ENCODE measurements around the gene ANAPC16. TPM values are rescaled to one million over a fixed set of nuclear protein-coding genes. Genes with fewer than 3 reads are reported as not detected.
A peak's percentile ranks its signal among the peaks of the same experiment; 100 is the strongest.
"Not testable (repeated sequence)": the region's sequence is repeated elsewhere in the genome, so short reads cannot be mapped to it uniquely, and the experiment has no call there.

ANAPC16 gene
- total RNA-seq, 1 donor from 2014 or later, result 128 TPM

DNA sequence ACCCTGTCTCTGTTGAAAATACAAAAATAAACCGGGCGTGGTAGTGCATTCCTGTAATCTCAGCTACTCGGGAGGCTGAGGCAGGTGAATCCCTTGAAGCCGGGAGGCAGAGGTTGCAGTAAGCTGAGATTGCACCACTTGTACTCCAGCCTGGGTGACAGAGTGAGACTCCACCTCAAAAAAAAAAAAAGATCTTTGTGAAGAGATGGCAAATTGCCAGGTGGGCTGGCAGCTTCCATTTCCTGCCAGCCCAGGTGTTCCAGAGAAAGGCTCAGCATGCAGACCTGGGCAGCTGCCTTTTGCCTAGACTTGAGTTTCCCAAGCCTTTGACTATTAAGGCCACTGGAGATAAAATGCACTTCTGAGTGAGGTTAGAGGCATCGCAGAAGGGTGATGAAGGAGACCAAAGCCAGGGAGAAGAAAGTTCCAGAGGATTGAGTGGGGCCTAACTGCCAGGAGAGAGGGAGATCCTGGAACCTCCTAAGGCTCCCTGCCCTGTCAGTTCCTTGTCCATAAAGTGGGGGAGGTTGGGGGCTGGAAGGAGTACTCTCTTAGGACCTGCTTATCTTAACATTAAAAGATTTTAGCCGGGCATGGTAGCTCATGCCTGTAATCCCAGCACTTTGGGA, 47.9 kb downstream of the ANAPC16 start:
- peak; percentile 68 for DNase-seq (ENCODE audit: low spot score)

DNA sequence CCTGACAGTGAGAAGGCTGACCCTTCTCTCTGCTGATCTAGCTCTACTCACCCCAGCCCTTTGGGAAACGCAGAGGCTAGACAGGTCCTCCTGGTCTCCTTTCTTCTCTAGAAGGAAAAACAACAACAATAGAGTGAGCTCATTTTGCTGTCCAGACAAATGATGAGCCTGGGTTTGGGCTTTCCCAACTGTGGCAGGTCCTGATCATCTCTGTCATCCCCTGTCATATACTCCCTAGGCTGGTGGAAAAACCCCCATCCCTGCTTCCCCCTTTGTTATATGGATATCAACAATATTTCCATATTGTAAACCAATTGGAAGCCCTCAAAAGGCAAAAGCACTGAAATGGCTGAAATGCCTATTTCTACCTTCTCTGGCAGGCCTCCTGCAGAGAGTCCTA, 48.7 kb downstream of the ANAPC16 start:
- DNase-seq (ENCODE audit: low spot score), result no peak

DNA sequence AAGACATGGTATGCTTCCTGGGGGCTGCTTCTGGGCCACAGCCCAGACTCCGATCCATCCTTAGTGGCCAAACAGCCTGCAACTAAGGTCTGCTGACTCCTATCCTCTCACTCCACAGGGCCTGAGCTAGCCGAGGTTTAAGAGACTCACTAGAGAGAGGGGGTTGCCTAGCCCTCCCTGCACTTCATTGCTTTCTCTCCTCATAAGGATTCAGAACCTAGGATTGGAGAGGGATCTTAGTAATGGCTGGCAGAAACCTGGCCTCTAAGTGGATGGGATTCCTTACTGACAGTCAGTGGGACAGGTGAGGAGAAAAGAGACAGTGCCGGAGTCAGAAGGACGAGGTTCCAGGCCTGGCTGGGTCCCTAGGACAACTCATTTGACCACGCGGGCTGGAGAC, 49.7 kb downstream of the ANAPC16 start:
- no peak for DNase-seq (ENCODE audit: low spot score)

DNA sequence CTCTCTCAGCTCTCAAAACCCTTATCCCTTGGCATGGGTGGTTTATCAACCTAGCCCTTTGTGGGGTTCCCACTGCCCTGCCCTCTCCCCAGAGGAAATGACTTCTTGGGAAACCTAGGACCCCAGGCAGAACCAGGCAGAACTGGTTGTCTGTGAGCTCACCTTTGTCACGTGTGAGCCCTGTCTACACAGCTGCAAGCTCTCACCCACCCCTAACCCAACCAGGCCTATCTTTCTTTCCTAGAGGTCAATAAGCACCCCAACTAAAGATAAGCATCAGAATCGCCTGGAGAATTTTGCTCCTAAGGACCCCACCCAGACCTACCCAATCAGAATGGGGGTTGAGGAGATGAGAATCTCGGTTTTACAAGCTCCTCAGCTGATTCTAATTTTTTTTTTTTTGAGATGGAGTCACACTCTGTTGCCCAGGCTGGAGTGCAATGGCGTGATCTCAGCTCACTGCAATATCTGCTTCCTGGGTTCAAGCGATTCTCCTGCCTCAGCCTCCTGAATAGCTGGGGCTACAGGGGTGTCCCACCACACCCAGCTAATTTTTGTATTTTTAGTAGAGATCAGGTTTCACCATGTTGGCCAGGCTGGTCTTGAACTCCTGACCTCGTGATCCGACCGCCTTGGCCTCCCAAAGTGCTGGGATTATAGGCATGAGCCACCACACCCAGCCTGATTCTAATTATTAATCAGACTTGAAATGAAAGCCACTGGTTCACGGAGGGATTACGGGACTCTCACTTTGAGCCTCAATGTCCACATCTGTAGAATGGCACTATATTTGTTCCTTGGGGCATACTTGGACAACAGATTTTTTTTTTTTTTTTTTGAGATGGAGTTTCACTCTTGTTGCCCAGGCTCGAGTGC, 50.4 kb downstream of the ANAPC16 start:
- no peak for DNase-seq (ENCODE audit: low spot score)

DNA sequence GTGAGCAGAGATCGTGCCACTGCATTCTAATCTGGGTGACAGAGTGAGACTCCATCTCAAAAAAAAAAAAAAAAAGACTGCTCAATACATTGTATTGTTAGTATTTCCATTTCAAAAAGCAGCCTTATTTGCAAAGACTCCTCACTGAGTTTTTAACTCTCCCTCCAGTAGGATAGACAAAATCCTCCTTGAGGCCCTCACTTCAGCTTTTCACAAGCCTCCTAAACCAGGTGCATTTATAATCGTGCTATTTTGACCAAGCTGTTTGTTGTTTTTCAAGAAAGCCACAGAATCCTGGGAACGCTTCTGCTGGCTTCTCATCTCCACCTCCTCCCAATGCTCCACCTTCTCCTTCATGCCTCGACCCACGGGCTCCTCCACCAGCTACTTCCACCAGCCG, 51.6 kb downstream of the ANAPC16 start:
- DNase-seq (ENCODE audit: low spot score), result no peak

DNA sequence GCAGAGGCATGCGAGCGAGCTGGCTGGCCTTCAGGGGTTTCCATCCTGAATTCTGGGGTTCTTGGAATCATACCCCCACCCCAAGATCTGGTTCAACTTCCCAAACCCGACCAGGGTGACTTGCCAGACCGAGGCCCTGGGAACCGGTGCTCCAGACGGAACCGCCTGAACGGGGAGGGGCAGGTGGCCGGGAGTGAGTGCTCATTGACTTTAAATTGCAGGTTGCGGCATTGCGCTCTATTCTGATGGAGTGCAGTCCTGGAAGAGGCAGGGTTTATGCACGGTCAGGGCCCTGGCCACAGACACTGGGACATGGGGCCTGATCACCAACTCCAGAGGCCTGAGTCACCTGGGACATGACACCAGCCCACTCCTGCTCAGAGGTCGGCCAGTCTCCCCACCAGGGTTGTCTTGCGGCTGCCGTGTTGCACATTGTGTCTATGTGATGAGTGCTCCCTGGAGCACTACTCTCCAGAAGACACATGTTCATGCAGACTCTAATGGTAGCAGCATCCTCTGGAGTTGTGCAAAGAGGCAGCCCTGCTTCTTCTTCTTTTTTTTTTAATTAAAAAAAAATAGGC, 52.1 kb downstream of the ANAPC16 start:
- DNase-seq (ENCODE audit: low spot score), result no peak

DNA sequence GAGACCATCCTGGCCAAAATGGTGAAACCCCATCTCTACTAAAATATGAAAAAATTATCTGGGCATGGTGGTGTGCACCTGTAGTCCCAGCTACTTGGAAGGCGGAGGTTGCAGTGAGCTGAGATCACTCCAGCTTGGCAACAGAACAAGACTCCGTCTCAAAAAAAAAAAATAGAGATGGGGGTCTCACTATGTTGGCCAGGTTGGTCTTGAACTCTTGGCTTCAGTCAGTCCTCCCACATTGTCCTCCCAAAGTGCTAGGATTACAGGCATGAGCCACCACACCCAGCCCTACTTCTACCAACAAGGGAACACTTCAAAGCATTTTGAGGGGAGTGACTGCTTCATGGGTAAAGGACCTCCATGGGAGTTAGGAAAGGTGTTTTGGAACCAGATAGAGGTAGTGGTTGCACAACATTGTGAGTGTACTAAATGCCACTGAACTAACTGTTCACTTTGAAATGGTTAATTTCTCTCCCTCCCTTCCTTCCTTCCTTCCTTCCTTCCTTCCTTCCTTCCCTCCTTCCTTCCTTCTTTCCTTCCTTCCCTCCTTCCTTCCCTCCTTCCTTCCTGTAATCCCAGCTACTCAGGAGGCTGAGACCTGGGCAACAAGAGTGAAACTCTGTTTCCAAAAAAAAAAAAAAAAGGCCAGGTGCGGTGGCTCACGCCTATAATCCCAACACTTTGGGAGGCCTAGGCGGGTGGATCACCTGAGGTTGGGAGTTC, 52.8 kb downstream of the ANAPC16 start:
- DNase-seq (ENCODE audit: low spot score), result not testable (repeated sequence)

DNA sequence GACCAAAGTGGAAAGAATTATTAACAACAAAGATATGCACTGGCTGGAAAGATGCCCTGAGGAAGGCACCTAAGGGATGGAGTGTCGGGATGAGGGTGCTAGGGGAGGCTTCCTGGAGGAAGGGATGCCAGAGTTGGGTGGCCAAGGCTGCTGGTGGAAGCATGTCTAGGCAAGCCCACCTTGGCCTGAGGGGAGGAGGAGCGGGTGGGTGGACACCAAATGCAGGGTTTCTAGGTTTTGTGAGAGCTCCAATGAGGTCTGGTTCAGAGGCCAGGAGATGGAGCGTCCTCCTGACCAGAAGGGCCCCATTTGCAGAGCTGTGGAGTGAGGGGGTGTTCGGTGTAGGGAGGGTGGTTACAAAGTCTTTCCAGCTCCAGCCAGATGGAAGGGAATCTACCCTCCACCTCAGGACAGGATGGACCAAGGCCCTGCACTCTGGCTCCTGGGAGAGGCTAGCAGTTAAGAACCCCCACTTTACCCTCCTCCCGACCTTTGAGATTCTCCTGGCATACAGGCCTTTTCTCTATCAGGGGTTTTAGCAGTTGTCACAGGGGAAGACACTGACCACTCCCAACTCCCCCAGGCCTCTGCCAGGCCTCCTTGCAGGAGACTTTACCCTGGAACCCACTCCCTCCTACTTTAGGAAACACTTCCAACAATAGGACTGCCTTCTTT, 54.9 kb downstream of the ANAPC16 start:
- no peak for DNase-seq (ENCODE audit: low spot score)

DNA sequence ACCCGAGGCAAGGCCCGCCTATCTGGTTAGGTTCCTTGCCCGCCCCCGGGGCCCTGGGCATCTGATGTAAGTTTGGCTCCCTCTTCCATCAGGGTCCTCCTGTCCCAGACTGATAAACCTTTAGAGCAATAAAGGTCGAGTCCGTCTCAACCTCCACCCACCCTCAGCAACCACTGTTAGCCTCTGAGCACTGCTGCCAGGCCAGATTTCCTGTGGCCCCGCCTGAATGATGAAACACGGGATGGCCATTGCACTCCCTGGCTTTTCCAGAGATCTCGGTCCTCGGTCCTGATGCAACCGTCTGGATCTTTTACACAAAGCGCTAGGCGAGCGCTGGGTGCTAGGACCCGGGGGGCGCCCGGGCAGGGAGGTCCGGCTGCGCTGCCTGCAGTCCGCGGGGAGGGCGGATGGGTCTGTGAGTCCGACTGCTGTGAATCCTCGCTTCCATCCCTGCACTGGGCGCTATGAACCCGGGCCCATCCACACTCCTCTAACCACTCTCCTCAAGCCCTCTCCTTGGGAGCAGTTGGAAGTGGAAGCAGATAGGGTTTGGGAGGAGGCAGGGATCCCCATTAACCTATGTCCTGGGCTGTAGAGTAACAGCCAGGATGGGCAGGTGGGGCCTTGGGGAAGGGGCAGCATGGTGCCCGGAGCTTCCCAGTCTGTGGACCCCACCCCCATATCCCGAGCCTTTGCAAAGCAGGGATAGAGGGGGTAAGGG, 57.0 kb downstream of the ANAPC16 start:
- peak; percentile 88 for DNase-seq (ENCODE audit: low spot score)

DNA sequence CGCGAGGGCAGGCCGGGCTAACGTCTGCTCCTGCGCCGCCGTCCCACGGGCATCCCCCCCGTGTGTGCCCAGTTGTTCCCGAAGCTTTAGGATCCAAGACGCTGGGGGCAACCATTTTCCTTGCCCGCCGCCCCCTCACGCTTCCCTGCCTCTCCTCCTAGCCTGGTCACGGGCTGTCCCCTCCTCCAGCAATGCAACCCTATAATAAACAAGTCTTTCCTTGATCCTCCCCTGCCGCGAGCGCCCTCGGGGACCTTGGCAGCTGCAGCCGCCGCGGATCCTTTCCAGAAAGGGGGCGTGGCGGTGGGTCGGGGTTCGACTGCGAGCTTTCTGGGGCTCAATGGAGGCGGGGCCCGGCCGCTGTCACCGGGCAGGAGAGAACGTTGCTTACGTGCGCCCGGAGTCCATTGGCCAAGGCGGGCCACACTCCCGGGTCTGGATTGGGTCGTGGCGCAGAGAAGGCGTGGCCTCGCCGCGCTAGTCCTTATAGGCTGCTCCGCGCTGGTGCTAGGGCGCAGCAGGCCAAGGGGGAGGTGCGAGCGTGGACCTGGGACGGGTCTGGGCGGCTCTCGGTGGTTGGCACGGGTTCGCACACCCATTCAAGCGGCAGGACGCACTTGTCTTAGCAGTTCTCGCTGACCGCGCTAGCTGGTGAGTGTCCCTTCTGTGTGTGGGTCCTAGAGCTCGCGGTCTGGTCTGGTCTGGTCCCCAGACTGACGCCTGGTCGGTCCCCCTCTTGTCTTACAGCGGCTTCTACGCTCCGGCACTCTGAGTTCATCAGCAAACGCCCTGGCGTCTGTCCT, 57.8 kb downstream of the ANAPC16 start, which contains the start of gene DDIT4:
Gene DDIT4 (plus strand): TSS at position 515 of the 803 bp plus-strand sequence. CDS start 293 bp downstream, outside the sequence.
- peak; percentile 100 for DNase-seq (ENCODE audit: low spot score)

DNA sequence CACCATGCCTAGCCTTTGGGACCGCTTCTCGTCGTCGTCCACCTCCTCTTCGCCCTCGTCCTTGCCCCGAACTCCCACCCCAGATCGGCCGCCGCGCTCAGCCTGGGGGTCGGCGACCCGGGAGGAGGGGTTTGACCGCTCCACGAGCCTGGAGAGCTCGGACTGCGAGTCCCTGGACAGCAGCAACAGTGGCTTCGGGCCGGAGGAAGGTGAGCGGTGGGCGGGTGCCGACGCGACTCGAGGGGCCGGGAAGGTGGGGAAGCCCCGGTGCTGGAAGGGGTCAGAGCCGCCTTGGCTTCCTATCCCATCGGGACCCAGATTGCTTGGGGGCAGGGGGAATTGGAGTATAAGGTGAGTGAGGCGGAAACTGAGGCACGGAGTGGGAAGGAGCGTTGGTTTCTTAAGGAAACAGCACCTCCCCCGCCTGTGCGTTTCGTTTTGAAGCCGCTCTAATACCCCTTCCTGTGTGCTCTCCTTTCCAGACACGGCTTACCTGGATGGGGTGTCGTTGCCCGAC, 58.5 kb downstream of the ANAPC16 start:
- peak; percentile 42 for DNase-seq (ENCODE audit: low spot score)

DNA sequence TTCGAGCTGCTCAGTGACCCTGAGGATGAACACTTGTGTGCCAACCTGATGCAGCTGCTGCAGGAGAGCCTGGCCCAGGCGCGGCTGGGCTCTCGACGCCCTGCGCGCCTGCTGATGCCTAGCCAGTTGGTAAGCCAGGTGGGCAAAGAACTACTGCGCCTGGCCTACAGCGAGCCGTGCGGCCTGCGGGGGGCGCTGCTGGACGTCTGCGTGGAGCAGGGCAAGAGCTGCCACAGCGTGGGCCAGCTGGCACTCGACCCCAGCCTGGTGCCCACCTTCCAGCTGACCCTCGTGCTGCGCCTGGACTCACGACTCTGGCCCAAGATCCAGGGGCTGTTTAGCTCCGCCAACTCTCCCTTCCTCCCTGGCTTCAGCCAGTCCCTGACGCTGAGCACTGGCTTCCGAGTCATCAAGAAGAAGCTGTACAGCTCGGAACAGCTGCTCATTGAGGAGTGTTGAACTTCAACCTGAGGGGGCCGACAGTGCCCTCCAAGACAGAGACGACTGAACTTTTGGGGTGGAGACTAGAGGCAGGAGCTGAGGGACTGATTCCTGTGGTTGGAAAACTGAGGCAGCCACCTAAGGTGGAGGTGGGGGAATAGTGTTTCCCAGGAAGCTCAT, 59.0 kb downstream of the ANAPC16 start:
- peak; percentile 80 for DNase-seq (ENCODE audit: low spot score)

DNA sequence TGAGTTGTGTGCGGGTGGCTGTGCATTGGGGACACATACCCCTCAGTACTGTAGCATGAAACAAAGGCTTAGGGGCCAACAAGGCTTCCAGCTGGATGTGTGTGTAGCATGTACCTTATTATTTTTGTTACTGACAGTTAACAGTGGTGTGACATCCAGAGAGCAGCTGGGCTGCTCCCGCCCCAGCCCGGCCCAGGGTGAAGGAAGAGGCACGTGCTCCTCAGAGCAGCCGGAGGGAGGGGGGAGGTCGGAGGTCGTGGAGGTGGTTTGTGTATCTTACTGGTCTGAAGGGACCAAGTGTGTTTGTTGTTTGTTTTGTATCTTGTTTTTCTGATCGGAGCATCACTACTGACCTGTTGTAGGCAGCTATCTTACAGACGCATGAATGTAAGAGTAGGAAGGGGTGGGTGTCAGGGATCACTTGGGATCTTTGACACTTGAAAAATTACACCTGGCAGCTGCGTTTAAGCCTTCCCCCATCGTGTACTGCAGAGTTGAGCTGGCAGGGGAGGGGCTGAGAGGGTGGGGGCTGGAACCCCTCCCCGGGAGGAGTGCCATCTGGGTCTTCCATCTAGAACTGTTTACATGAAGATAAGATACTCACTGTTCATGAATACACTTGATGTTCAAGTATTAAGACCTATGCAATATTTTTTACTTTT, 59.7 kb downstream of the ANAPC16 start:
- DNase-seq (ENCODE audit: low spot score), result peak; percentile 37

DNA sequence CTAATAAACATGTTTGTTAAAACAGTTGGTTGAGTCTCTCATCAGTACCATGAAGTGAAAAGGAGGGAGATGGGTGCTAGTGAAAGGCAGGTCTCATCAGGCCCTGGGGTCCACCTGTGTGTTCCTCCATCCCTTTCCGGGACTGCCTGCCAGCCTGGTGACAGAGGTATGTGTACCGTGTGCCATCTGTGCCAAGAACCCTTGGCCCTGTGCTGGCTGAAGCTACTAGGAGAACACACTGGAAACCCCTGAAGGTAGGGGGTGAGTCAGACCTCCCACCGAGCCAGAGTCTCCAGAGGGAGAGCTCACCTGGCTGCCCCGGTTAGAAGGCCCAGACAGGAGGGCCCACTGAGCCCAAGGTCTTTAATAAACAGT, 60.2 kb downstream of the ANAPC16 start:
- DNase-seq (ENCODE audit: low spot score), result peak; percentile 76

DNA sequence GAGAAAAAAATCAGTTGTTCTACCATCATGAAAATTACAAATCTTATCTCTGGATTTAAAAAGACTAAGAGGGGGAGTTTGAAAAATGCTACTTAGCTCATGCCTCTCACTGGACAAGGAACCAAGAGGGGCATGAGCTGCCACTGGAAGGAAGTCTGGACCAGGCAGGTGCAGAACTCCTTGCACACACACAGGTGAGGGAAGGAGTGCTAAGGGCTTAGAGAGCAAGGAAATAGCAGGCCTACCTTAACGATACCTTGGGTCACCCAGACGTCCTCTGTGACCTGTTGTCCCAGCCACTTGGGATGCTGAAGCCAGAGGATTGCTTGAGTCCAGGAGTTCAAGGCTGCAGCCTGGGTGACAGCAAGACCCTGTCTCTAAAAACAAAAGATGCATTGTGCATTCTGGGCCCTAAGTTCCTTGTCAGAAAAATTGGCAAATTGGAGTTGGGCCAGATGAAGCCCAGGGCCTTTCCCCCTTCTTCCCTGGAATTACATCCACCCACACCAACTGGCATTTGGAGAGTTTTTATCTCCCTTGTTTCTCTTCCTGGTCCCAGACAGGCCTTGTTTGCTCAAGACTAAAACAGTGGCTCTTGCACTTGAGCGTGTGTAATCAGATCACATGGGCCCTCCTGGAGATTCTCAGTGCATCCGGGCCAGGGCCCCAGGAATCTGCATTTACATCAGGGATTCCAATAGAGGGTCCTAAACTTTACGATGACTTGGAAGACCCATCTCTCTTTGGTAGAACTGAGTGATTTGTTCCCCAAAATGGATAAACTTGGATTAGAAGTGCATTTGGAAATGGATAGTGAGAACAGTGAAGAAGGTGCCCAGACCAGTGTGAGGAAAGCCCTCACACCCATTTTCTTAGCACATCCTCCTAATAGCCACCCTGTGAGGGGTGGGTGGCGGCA, 60.9 kb downstream of the ANAPC16 start:
- DNase-seq (ENCODE audit: low spot score), result peak; percentile 61

DNA sequence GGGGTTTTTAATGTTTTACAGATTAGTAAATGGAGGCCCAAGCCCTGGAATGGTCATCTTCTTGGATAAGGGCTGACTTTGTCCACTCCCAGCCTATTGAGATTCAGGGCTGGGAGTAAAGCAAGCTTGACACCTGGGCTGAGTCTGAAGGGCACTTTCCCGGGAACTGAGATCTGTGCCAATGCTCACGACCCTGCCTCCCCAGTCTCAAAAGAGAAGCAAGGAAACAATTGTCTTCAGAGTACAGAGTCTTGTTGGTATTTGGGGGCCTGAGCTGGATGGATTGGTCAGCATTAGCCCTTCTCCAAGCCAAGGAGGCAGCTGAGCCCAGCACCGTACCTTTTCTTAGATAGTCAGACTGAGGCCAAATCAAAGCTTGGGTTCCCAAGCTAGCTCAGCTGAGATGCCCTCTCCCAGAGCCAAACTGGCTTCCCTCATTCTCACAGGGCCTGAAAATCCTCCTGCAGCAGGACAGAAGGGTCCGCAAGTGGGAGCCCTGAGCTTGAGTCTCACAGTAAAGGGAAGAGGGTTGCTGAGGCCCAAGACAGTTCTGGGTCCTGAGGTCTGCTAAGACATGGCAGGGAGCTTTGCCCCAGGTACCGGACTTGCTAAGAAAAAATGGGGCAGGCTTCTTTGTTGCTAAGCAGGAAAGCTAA, 61.7 kb downstream of the ANAPC16 start:
- no peak for DNase-seq (ENCODE audit: low spot score)

Measured in mucosa of gallbladder (tissue), 1 donor.